Inferior parietal cortex (tissue), 1 donor: Measurements from ENCODE around the gene NSUN5.
"Not testable (repeated sequence)": the region's sequence is repeated elsewhere in the genome, so short reads cannot be mapped to it uniquely, and the experiment has no call there.

Experiments
- DNase-seq: peaks from one replicate; pipeline ENCODE4 v3.0.0-alpha.2; 2016; ENCODE audit errors: extremely low spot score

NSUN5 gene

DNA sequence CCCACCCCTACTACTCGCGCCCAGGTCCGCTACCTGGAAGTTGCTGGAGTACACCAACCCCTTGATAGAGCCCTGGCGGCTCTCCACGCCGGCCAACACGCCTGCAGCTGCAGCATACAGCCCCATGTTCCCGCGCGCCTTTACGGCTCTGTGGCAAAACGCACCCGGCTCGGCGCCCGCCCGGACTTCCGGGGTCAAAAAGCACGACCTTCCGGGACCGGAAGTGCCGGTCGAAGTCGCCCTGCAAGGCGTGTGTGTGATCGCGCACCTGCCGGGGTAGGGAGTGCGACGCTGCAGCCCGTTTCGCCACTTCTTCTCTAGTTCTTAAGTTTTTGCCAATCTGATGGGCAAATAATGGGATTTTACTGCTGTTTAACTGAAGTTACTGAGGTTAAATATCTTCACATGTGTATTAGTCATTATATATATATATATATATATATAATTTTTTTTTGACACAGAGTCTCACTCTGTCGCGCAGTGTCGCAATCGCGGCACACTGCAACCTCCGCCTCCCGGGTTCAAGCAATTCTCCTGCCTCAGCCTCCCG, at the start of gene NSUN5:
Gene NSUN5 (minus strand): TSS at position 162 of the 550 bp plus-strand sequence. CDS start 36 bp downstream, at position 126.
- peak; percentile 84 for DNase-seq

DNA sequence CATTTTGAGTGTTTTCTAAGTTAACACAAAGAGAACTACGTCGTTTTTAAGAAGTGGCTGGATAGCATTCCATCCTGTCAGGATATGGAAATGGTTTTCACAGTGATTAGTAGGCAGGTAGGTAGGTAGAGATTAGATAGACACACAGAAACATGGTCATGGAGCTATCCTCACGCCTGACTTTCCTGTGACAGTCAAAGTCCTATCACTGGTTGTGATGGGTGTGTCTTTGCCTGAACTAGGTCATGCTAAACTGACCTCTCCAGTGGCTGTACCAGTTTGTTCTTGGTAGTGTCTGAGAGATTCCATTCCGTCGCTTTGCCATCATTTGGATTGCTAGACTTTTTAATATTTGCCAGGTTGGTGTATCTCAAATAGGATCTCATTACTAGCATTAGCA, 47.5 kb upstream of the NSUN5 start:
- no peak for DNase-seq

DNA sequence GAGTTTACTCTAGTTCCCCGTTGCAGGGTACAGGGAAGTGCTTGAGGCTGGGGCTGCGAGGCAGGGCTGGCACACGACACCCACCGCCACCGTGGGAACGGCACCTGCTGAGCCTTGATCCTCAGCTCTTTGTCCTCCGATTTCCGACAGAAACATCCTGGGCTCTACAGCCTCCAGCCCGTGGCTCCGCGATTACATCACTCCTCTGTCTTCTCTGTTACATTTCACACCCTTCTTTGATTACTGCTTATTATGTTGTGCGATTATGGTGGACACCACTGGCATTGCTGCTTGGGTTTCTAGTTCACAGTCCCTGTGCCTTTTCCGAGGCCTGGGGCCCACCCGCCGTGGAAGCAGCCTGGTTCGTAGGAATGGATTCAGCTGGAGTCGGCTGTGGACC, 46.2 kb upstream of the NSUN5 start:
- no peak for DNase-seq

- no peak for DNase-seq
Measured at GRCh38 chr7:73354196-73354595, 45.6 kb upstream of the NSUN5 start.

DNA sequence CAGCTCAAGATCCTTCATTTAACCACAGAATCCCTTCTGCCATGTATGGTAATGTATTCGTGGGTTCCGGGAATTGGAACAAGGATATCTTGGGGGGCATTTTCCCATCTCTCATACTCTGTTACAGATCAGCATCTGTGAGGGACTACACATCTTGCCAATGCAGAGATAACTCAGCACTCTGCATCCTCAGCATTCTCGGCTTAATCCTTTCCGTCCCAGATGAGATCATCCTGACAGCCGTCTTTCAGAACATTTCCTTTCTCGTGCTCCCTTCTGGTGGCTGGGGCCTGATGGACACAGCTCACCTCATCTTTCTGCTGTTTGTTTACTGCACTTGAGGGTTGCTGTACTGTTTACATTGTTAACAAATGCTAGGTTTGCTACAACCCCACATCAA, 44.6 kb upstream of the NSUN5 start:
- no peak for DNase-seq

- no peak for DNase-seq
Measured at GRCh38 chr7:73352784-73353183, 44.2 kb upstream of the NSUN5 start.

- DNase-seq, result no peak
Measured at GRCh38 chr7:73351447-73352167, 43.0 kb upstream of the NSUN5 start.

- DNase-seq, result no peak
Measured at GRCh38 chr7:73350306-73351068, 41.9 kb upstream of the NSUN5 start.

- no peak for DNase-seq
Measured at GRCh38 chr7:73349763-73350162, 41.1 kb upstream of the NSUN5 start.

GRCh38 chr7:73345951-73346350, 37.3 kb upstream of the NSUN5 start:
- no peak for DNase-seq

GRCh38 chr7:73345538-73345937, 36.9 kb upstream of the NSUN5 start:
- no peak for DNase-seq

DNA sequence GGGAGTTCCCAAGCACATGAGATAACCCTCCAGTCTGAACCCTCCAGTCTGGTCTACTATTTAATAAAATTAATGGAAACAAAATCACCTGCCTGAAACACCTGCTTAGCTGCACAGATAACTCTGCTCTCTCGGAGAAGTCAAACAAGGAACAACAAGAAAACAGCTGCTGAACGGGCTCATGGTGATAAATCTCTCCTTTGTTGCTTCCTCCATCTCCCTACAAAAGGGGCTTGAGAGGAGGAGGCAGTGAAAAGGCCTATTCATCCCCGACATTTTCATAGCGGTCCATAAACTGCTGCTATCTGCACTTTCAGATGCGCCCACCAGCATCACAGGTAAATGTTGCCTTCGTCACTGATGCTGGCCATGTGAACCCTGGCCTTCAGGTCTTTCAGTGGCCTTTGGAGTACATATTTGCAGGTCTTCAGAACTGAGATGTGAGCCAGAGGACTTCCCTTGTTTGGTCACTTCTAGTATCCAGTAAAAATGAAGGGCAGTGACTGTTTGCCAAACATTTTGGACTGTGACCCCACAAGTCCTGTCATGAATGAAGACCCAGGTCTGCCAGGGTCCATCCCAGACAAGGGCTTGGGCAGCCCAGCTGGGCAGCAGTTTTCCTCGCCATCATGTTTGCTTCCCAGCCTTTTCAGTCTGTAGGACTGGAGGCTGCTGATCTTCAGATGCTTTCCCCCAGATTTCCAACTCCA, 35.2 kb upstream of the NSUN5 start:
- DNase-seq, result no peak

DNA sequence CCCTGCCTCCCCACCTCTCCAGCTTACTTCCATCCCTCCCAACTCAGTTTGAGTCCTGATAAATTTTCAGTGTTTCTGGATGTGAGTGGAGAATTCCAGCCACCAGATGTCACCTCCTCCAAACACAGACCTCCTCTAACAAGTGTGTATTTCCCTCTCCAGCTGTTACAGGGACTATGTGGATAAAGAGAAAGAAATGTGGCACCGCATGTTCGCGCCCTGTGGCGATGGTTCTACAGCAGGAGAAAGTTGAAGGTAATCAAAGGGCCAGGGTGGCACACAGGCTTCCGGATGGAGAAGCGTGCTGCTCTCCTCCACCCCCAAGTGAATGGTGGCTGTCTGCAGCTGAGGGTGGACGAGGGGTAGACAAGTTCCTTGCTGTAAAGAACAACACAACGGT, 34.0 kb upstream of the NSUN5 start:
- peak; percentile 29 for DNase-seq

DNA sequence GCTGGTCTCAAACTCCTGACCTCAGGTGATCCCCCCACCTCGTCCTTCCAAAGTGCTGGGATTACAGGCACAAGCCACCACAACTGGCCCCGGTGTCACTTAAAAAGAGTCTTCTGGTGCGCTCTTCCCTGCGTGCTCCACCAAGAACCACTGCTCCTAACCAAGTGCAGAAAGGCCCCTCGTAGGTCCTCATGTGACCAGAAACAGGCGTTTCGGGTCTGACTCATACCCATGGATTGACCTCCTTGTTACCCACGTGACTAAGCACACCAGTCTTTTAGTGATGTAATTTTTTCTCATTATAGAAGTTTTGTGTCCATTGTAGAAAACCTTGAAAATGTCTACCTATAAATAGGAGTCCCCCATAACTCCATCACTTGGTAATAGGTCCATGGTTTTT, 33.3 kb upstream of the NSUN5 start:
- no peak for DNase-seq

GRCh38 chr7:73340514-73340913, 31.9 kb upstream of the NSUN5 start:
- DNase-seq, result no peak

DNA sequence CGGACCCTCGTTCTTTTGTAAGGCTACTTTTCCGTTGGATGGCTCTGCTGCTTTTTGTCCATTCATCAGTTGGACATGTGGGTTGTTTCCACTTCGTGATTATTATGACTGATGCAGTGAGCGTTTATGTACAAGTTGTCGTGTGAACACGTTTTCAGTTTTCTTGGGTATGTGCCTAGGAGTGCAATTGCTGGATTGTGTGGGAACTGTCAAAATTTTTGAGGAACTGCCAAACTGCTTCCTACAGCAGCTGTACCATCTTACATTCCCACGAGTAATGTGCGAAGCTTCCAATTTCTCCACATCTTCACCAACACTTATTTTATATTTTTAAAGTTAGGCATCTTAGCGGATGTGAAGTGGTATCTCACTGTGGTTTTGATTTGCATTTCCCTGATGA, 29.7 kb upstream of the NSUN5 start:
- DNase-seq, result no peak

DNA sequence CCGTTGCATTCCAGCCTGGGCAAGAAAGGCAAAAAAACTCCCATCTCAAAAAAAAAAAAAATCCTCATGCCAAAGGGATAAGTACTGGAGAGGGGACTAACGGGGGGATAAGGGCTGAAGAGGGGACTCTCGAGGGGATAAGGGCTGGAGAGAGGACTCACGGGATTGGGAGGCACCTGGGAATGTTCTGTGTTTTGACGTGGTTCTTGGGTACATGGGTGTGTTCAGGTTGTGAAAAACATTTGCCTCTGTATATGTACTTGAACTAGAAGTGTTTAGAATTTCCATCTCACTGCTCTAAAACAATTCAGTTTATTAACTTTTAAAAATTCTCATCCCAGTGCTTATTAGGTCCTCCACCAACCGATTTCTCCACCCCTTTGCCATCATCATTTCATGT, 23.8 kb upstream of the NSUN5 start:
- DNase-seq, result no peak

DNA sequence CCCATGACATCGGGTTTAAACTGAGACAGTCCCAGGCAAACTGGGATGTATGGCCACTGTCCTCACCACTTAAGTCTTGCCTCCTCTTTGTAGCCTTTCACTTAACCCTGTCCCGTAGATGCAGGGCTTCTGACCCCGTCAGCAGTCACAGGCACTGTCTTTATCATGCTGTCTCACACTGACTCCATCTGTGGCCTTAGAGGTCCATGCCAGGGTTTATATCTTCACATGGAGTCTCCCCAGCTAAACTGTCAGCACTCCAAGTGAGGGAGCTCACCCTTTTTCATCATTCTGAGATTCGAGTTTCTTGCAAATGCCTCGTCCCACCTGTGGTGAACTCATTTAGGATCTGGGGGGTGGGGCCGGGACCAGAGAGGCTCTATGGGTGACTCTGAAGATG, 22.1 kb upstream of the NSUN5 start:
- DNase-seq, result no peak

DNA sequence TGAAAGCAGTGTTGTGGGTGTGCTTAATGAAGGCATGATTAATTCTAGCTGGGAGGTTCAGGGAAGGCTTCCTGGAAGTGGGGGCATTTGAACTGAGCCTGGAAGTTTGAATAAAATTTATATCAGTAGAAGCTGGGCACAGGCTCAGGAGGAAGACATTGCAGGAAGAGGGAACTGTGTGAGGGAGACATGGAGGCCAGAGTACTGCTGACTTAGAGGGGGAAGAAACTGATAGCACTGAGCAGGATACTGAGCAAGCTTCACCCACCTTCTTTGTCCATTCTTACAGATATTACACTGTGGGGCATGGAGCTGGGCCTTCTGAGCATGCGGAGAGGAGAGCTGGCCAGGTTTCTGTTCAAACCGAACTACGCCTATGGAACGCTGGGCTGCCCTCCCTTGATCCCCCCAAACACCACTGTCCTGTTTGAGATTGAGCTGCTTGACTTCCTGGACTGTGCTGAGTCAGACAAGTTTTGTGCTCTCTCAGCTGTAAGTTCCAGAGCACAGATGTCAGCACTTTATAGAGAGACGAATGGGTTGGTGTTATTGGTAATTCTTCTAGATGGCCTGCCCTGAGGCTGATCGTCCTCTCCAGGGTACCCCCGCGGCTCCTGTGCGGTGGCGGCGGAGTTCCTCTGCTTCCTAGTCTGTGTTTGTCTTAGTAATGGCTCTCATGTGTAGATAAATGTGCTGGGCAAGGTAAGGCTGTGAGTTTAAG, 21.4 kb upstream of the NSUN5 start:
- DNase-seq, result no peak

DNA sequence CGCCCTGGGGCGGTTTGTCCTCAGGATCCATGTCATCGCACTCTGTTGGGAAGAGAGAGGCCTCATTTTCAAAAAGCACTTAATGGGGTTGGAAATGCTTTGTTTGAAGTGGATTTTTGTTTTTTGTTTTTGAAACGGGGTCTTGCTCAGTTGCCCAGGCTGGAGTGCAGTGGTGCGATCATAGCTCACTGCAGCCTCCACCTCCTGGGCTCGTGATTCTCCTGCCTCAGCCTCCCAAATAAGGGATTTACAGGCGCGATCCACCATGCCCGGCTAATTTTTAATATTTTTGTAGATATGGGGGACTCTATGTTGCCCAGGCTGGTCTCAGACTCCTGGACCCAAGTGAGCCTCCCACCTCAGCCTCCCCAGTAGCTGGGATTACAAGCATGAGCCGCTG, 20.1 kb upstream of the NSUN5 start:
- DNase-seq, result no peak

GRCh38 chr7:73327922-73328321, 19.3 kb upstream of the NSUN5 start, which contains the start of the genes FKBP6 and TRIM50:
TSS of gene FKBP6 (plus strand) at chr7:73328161. CDS start at chr7:73328429, 268 bp downstream.
TSS of gene TRIM50 (minus strand) at chr7:73328082. CDS start at chr7:73324787, 3,295 bp downstream.
- DNase-seq, result not testable (repeated sequence)
